ENCODE results near the gene CD274.

GRCh38 chr9:5459289-5459829 lies 9.0 kb downstream of the CD274 start:
- TF ChIP-seq, protein P1, sequence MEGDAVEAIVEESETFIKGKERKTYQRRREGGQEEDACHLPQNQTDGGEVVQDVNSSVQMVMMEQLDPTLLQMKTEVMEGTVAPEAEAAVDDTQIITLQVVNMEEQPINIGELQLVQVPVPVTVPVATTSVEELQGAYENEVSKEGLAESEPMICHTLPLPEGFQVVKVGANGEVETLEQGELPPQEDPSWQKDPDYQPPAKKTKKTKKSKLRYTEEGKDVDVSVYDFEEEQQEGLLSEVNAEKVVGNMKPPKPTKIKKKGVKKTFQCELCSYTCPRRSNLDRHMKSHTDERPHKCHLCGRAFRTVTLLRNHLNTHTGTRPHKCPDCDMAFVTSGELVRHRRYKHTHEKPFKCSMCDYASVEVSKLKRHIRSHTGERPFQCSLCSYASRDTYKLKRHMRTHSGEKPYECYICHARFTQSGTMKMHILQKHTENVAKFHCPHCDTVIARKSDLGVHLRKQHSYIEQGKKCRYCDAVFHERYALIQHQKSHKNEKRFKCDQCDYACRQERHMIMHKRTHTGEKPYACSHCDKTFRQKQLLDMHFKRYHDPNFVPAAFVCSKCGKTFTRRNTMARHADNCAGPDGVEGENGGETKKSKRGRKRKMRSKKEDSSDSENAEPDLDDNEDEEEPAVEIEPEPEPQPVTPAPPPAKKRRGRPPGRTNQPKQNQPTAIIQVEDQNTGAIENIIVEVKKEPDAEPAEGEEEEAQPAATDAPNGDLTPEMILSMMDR (IDR thresholded peaks at IDR 0.05; ENCODE audit: poor library complexity), result no peak
- TF ChIP-seq EZH2 (IDR thresholded peaks at IDR 0.05; ENCODE audit: borderline replicate concordance), result no peak
- TF ChIP-seq EZH2phosphoT487 (IDR thresholded peaks at IDR 0.05; ENCODE audit: low read depth, severe bottlenecking, unreplicated experiment), result no peak
